MV-4-11 (cell line): ENCODE data around the gene DOCK11.
A peak's percentile ranks its signal among the peaks of the same experiment; 100 is the strongest.
"Not testable (repeated sequence)": the region's sequence is repeated elsewhere in the genome, so short reads cannot be mapped to it uniquely, and the experiment has no call there.

Experiments
- DNase-seq: peaks from one replicate; lab custom pipeline; 2025; lab: John Stamatoyannopoulos, UW

DOCK11 gene

DNA sequence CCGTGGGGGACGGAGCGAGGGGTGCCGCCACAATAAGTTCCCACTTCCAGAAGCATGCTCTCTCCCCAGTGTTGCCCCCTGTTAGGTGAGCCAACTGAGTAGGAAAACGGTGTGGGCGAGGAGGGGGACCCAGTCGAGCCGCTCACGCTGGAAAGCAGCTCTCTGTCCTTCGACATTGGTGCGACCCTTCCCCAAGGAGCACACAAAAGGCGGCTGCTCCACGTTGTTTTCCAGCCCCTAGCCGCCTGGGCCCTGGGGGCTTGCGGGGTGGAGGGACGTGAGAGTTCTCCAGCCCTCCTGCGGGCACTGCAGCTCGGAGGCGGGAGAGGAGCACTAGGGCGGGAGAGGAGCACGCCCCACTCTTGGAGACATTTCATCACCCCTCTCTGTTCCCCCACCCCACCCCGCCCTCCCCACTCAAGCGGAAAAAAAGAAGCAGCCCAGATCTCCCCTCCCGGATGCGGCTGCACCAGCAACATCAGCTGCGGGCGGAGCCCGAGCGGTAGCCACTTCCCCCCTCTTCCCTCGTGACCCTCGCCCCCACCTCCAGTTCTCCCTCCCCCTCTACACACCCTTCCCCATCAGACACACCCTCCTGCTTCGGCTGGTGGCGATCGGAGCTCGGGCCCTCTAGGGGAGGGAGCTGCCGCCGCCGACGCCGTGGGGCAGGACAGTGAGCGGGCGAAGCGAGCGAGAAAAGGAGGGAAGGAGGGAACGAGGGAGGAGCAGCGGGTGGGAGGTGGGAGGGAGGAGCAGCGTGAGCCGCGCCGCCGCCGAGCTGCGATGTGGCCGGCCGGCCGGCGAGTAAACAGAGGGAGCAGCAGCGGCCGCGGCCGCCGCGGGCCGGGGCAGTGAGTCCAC is at the start of gene DOCK11:
TSS of gene DOCK11 (plus strand) at position 755 of the 861 bp plus-strand sequence. CDS start 157 bp downstream, outside the sequence.
- peak; percentile 87 for DNase-seq

DNA sequence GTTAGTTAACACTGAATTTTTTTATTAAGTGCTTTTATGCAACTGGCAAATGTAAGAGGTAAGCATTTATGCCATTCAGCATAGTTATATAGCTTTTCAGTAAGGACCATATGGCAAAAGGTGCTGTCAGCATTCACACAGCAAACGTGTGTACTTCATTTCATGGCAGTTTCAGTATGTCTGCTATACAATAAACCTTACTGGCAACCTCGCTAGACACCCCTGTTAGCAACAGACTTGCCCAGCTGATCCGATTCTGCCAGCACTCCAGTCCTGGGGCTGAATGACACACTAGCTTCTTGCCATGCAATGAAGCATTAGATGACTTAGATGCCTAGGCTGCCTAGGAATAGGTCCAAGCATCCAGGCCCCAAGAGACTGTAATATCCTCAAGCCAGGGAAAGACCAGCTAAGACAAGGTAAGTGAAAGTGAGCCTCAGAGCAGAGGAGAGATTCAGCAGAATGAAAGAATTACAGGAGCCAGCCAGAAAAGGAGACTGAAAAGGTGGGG is 47.3 kb upstream of the DOCK11 start:
- DNase-seq: no peak

DNA sequence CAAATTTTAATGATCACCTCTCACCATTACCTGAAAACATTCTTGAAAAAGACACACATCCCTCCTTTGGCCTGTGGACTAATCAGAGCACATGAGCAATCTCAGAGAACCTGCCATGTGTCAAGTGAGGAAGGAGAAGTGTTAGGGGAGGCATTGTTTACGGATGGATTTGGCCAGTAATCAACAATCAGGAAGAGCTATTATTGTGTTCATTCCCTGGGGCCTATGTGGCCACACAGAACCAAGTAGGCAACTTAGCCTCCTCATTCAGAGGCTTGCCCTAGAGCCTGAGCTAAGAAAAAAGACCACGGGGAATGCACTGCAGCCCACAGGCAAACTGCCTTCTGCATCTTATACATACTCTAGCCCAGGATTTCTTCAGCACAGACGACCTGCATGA is 40.6 kb upstream of the DOCK11 start:
- no peak for DNase-seq

DNA sequence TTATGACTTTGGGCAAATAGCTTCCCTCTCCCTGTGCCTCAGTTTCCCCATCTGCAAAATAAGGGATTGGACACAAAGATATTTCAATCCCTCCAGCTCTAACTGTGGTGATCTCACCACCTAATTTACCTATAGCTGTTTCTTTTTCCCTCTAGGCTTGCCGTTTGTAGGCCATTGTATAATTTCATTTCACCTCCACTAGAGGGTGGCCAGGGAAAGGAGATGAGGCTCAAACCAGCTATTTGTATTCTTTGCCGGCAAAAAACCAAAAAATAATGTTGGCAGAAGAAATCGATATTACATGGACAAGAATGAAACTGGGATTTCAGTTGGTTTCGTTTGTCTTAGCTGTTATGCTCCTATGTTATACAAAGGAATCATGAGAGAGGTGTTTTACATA is 36.1 kb upstream of the DOCK11 start:
- peak; percentile 2 for DNase-seq

DNA sequence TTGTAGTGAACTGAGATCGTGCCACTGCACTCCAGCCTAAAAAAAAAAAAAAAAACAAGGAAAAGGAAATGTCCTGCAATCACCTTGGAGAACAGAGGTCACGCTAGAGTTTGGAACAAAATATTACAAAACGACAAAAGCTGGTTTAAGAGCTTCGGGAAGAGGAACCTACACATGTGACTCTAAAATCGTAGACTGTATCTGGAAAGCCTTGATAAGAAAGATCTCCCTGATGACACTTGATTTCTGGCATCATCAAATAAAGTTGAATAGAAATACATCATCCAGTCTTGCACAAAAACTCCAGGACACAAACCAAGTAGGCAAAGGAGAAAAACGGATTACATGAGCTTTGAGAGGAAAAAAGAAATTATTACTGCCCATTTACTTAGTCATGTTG is 31.1 kb upstream of the DOCK11 start:
- DNase-seq: no peak

DNA sequence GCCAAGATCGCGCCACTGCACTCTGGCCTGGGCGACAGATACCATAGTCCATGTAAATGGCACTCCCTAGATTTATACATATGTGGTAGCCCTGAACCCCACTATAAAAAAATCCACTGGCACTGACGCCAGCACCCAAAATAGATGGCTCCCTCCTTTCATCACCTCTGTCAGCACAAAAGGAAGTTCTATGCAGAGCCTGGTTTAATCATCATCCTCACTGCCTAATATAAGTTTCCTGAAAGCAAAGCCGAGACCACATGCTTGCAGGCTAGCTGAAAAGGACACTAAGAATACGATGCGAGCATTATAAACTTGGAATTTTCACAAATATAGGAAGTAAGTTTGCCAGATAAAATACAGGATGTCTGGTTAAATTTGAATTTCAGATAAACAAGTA is 27.5 kb upstream of the DOCK11 start:
- no peak for DNase-seq

DNA sequence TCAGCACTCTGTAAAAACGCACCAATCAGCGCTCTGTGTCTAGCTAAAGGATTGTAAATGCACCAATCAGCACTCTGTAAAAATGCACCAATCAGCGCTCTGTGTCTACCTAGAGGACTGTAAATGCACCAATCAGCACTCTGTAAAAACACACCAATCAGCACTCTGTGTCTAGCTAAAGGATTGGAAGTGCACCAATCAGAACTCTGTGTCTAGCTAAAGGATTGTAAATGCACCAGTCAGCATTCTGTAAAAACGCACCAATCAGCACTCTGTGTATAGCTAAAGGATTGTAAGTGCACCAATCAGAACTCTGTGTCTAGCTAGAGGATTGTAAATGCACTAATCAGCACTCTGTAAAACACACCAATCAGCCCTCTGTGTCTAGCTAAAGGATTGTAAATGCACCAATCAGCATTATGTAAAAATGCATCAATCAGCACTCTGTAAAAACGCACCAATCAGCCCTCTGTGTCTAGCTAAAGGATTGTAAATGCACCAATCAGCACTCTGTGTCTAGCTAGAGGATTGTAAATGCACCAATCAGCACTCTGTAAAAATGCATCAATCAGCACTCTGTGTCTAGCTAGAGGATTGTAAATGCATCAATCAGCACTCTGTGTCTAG is 24.8 kb upstream of the DOCK11 start:
- DNase-seq: not testable (repeated sequence)

DNA sequence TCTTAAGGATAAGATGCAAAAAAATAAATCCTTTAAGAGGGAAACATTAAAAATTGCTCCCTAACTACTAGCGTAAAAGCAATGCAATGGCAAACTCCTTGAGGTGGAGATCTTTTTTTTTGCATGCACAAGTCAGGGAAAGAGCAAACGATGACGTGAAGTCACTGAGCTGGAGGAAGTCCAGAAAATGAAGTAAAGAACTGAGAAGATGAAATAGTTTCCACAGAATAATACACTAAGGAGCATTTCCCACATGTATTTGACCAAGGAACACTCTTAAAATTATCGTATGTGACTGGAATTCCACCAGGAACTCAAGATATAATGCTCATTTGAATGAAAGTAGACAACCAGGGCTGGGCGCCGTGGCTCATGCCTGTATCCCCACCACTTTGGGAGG is 21.0 kb upstream of the DOCK11 start:
- no peak for DNase-seq

DNA sequence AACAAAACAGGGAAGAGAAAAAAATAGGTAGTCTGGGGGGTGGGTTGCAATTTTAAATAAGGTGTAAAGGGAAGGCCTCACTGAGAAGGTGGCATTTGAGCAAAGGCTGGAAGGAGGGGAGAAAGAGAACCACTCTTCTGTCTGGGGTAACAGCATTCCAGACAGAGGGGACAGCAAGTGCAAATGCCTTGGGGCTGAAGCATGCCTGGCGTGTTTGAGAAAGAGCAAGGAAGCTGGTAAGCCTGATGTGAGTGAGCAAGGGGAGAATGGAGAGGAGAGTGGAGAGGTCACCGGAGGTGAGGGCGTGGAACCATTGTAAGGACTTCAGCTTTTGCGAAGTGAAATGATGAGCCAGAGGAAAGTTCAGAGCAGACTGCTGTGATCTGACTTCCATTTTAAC is 19.7 kb upstream of the DOCK11 start:
- no peak for DNase-seq

DNA sequence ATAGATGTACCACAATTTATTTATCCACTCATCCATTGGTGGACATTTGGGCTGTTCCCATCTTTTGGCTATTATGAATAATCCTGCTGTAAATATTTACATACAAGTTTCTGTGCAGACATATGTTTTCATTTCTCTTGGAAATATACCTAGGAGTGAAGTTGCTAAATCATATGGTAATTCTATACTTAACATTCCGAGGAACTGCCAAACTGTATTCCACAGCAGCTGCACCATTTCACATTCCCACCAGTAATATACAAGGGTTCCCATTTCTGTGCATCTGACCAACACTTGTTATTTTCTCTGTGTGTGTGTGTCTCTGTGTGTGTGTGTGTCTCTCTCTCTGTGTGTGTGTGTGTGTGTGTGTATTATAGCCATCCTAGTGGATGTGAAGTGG is 15.4 kb upstream of the DOCK11 start:
- no peak for DNase-seq

DNA sequence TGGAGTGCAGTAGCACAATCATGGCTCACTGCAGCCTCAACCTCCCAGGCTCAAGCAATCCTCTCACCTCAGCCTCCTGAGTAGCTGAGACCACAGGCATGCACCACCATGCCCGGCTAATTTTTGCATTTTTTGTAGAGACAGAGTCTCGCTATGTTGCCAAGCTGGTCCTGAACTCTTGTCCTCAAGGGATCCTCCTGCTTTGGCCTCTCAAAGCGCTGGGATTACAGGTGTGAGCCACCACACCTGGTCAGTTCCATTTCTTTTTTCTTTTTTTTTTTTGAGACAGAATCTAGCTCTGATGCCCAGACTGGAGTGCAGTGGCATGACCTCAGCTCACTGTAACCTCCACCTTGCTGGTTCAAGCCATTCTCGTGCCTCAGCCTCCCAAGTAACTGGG is 13.2 kb upstream of the DOCK11 start:
- not testable (repeated sequence) for DNase-seq

DNA sequence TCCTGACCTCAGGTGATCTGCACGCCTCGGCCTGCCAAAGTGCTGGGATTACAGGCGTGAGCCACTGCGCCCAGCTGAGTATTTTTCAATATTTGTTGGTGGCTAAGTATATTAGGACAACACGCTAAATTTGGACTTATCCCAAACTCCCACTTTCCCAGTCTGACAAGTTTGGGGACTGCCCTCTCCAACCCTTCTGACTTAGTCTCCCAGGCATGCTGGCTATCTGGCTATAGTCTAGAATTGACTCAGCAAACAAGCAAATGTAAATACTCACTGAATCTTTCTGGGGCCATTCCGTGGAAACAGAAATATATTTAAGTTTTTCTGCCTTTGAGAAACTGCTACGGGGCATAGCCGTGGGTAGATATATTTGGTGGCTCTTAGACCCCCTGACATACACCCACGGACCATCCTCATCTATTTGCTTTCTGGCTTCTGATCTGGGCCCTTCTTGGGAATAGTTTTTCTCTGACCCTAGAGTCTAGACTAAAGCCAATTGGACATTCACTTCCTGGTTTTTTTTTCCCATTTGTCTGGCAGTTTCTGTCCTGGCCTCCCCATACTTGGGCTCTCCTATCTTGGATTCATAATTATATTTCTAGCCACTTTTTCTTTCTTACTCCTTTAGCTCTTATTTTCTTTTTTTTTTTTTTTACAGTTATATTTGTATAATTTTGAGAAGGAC is 11.3 kb upstream of the DOCK11 start:
- no peak for DNase-seq

DNA sequence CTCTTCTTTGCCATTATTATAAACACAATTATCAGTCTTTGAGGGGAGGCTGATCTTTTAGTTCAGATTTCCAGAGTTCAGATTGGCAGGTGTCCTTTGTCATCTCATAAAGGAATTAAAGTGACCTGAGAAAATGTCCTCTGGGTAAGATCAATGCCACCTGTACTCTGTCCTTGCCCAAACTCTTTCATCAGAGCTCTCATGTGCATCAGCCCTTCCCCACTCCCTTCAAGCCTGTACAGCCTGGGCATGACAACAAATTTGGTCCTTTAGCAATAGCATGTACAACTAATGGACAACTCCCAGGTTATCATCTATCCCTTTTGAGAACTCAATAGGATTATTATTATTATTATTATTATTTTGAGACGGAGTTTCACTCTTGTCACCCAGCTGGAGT is 8.9 kb upstream of the DOCK11 start:
- not testable (repeated sequence) for DNase-seq

DNA sequence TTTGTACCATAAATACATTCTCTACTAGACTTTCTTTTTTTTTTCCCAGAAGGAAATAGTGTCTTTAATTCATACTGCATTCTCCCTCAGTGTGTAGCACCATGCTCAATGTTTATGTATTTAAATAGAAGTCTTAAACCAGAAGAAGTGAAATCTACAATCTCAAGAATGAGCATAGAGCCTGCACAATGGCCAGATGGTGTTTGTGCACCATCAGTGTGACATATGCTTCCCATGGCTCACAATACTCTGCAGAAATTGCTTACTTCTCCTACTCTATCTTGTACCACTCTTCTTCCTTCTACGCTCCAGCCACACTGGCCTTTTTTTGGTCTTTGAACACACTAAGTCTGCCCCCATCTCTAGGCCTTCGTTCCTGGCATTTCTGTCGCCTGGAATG is 2.6 kb upstream of the DOCK11 start:
- DNase-seq: no peak

DNA sequence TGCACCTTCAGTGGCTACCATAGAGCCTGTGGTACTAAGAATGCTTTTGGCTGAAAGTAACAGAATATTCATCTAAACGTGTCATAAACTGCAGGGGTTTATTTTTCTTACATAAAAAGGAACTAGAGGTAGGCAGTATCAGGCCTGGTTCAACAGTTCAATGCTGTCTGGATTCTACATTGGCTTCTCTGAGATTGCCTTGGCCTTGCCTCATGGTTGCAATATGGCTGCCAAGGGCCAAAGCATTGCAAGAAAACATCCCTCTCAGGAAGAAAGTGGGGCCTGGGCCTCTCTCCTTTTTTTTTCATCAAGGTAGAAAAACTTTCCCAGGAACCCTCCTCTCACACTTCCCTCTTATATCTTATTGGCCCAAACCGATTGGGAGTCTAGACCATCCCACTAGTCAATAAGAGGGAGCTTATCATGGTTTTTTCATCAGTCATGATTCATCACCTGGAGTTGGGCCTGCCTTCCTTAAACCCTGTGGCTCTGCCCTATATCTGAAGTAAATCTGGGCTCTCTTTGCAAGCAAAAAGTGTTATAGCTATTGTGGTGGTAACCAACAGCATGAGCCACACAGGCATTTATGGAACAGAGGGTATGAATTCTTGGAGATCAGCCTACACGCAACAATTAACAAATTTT is 1.8 kb upstream of the DOCK11 start:
- DNase-seq: no peak

DNA sequence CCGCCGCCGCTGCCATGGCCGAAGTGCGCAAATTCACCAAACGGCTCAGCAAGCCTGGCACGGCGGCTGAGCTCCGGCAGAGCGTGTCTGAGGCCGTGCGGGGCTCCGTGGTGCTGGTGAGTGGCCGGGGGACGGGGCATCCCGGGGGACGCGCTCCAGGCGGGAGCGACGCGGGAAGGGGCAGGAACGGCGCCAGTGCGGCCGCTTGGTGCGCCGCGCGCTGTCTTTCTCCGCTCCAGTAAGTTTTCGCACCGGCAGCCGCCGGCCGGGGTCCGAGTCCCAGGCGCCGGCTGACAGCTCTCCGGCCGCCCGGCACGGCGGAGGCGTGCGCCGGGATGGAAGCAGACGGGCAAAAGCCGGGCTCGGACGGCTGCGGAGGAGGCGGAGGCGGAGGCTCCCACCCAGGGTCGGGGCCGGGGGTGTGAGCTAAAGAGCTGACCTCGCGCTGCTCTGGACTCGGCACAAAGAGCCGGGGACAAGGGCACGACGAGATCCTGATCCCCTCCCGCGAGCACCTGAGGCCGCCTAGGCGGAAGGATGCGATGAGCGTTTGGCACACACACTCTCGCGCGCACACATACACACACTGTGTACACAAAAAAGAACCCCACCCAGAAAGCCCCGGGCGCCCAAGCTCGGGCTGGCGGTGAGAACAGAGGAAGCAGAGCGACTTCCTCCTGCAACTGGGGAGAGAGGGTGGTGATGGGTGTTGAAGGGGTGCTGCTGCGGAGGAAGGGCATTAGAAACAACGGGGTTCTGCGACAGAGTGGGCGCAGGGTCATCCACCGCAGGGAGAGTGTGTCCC is 545 bp downstream of the DOCK11 start:
- DNase-seq: peak; percentile 56

DNA sequence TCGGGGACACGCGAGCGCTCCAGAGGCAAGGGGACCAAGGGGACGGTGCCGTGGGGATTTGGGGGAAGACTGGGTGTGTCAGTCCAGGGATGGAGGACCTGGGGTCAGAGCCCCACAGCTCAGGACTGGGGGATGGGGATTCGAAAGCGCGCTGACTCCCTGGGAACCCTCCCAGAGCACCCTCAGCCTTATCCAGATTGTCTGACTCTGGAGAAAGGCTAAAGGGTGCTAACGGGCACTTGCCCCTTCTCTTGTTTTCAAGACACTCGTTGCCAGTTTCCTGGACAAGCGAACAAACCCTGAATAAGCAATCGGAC is 1.1 kb downstream of the DOCK11 start:
- no peak for DNase-seq

DNA sequence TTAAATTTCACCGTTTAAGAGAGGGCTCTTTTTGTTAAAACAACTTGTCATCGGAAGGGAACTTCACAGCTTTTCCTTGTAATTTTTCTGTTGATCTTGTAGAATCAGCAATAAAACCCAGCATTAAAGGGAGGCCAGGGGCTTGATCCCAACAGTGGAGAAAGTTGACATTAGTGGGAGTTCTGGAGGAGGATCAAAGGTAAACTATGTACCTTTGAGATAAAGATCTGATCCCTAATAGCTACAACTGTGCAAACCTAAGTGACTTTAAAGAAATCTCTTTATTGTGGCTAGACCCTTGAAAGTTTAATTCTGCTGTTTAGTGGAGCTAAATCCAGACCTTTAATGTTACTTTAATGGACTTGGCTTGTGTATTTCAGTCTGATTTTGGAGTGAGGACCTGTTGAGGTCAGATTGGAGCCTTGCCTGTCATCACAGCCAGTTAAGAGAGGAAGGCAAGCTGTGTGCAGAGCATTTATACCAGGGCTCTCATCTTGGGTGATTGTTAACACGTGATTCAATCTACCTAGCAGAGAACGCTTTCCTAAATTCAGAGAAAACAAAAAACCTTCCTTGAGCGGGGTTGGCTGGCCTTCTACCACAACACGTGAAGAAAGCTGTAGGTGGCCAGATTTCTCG is 1.7 kb downstream of the DOCK11 start:
- DNase-seq: no peak

DNA sequence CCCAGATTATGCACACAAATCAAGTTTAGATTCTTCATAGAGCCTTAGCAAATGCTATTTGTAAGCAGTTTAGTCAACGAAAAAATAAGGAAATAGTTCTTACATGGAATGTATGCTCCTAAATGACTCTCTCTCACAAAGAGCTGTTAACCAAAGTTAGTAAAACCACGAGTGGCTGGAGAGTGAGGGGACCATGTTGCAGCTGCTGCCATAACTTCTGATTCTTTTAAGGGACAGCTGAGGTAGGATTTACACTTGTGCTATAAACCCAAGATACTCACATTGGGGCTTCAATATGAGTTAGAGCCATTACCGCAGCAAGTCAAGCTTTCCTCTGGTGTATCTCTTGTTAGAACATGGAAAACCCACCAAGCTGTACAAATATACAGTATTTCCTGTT is 2.7 kb downstream of the DOCK11 start:
- no peak for DNase-seq

DNA sequence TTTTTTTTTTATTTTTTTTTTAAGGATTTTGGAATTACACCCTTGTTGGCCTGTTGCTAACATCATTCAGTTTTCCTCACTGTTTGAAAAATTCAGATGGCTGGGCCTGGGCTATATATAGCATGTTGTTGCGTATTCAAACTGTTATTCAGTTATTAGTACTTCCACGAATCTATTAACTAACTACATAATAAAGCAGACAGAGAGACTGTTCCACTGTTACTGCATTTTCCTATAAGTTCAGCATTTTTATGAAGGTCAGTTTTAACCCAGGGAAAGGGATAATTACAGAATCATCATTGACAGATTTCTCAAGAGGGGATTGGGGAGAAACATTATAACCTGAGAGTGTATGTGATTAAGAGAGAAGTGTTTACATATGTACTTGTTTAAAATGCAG is 3.1 kb downstream of the DOCK11 start:
- DNase-seq: no peak

DNA sequence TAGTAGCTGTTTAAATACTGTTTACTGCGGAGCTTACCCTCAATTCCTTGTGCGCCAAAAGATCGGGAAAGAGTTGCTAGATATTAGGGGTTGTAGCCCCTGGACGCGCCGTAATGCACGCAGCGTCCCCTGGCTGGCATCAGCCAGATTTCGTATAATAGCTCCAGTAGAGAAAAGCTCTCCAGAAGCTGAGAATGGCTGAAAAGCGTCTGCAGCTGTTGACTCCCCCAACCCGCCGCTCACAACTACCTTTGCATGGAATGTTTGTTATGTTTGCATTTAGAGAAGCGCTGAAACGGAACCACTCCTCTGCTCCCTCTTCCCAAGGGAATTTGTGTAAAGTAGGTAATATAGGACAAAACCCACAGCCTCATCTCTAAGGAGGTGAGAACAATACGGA is 3.7 kb downstream of the DOCK11 start:
- DNase-seq: no peak
